Measurements from ENCODE around the gene TOR1A. TPM values are rescaled to one million over a fixed set of nuclear protein-coding genes. Genes with fewer than 3 reads are reported as not detected.
"Not testable (repeated sequence)": the region's sequence is repeated elsewhere in the genome, so short reads cannot be mapped to it uniquely, and the experiment has no call there.

Gene TOR1A
- total RNA-seq, 1 donor from 2014 or later, result 21.6 TPM

- FAIRE-seq (no peak), DNase-seq (ENCODE audit: low spot score in 2 of 2) (no peak)
Observed at GRCh38 chr9:129785866-129786265, 38.1 kb downstream of the TOR1A start.

GRCh38 chr9:129784970-129785369 lies 39.0 kb downstream of the TOR1A start:
- FAIRE-seq; DNase-seq (ENCODE audit: low spot score in 2 of 2): not testable (repeated sequence)

GRCh38 chr9:129783516-129784361 lies 40.2 kb downstream of the TOR1A start:
- FAIRE-seq, result no peak

GRCh38 chr9:129781981-129782380 lies 42.0 kb downstream of the TOR1A start:
- no peak for DNase-seq (ENCODE audit: low spot score in 2 of 2)
- no peak for FAIRE-seq

More at GRCh38 chr9:129783516-129784361, 40.2 kb downstream of the TOR1A start:
- peak; percentile 59 to 87 for DNase-seq (ENCODE audit: low spot score in 2 of 2)

GRCh38 chr9:129781131-129781530 lies 42.8 kb downstream of the TOR1A start:
- DNase-seq (ENCODE audit: low spot score in 2 of 2) (no peak), FAIRE-seq (no peak)

GRCh38 chr9:129779560-129780190 lies 44.3 kb downstream of the TOR1A start:
- FAIRE-seq (no peak), DNase-seq (ENCODE audit: low spot score in 2 of 2) (no peak)

GRCh38 chr9:129778469-129778868 lies 45.5 kb downstream of the TOR1A start:
- DNase-seq (ENCODE audit: low spot score in 2 of 2) (no peak), FAIRE-seq (no peak)

- no peak for FAIRE-seq
- no peak for DNase-seq (ENCODE audit: low spot score in 2 of 2)
Observed at GRCh38 chr9:129777769-129778130, 46.2 kb downstream of the TOR1A start.

- FAIRE-seq (no peak), DNase-seq (ENCODE audit: low spot score in 2 of 2) (peak in 1 of 2 donors; percentile 76)
Observed at GRCh38 chr9:129776938-129777768, 46.8 kb downstream of the TOR1A start.

- DNase-seq (ENCODE audit: low spot score in 2 of 2), result no peak
- no peak for FAIRE-seq
Observed at GRCh38 chr9:129776566-129776937, 47.4 kb downstream of the TOR1A start.

- not testable (repeated sequence) for DNase-seq (ENCODE audit: low spot score in 2 of 2); FAIRE-seq
Observed at GRCh38 chr9:129776096-129776495, 47.8 kb downstream of the TOR1A start.

GRCh38 chr9:129775448-129775798 lies 48.5 kb downstream of the TOR1A start:
- DNase-seq (ENCODE audit: low spot score in 2 of 2) (no peak), FAIRE-seq (no peak)

- FAIRE-seq (no peak), DNase-seq (ENCODE audit: low spot score in 2 of 2) (no peak)
Observed at GRCh38 chr9:129774791-129775447, 49.0 kb downstream of the TOR1A start.

- FAIRE-seq, result no peak
Observed at GRCh38 chr9:129773262-129774048, 50.5 kb downstream of the TOR1A start.

GRCh38 chr9:129770741-129771140 lies 53.2 kb downstream of the TOR1A start:
- DNase-seq (ENCODE audit: low spot score in 2 of 2) (no peak), FAIRE-seq (no peak)

More at GRCh38 chr9:129773262-129774048, 50.5 kb downstream of the TOR1A start:
- no peak for DNase-seq (ENCODE audit: low spot score in 2 of 2)

- DNase-seq (ENCODE audit: low spot score in 2 of 2) (no peak), FAIRE-seq (no peak)
Observed at GRCh38 chr9:129769669-129770068, 54.3 kb downstream of the TOR1A start.

GRCh38 chr9:129768486-129768885 lies 55.5 kb downstream of the TOR1A start:
- FAIRE-seq, result no peak
- DNase-seq (ENCODE audit: low spot score in 2 of 2), result no peak

- DNase-seq (ENCODE audit: low spot score in 2 of 2) (no peak), FAIRE-seq (no peak)
Observed at GRCh38 chr9:129765764-129766317, 58.1 kb downstream of the TOR1A start.
